ENCODE measurements around the gene ERO1A. TPM values are rescaled to one million over a fixed set of nuclear protein-coding genes. Genes with fewer than 3 reads are reported as not detected.

Gene ERO1A
- polyA plus RNA-seq, 1 donor (not counting 4 experiments of a cell fraction or from before 2014, with no cell fraction given), result 131 TPM

DNA sequence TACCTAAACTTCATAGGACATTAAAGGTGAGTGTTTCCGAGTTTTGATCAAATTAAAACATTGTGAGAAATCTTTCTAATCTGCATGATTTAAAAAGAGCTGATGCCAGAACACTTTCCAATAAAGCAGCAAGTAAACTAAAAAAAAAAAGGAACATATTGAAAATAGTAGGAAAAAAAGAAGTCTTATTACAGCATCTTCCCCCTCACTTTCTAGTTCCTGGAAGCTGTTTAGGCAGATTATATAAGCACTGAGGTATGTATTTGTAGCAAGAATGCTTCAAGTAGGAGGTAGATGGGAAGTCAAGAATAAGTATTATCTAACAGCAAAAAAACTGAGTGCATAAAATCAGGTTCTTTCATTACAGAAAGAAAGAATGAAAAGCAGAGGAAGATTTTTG, 45.8 kb downstream of the ERO1A start:
- no peak overlapping the region for H3K27ac ChIP-seq (ENCODE audit: control insufficient read depth, insufficient read depth, low read length)
- H3K36me3 ChIP-seq (ENCODE audit: control insufficient read depth in 2 of 2, extremely low read depth in 1 of 2, insufficient read depth in 2 of 2, low read length in 2 of 2), result peaks cover 2 to 23% of the 10 kb centered on the region in 2 experiments
- no peaks in the 10 kb centered on the region for H3K27me3 ChIP-seq (ENCODE audit: control insufficient read depth, extremely low read depth, insufficient read depth, low read length)
- H3K9me1 ChIP-seq (ENCODE audit: control insufficient read depth, extremely low read depth, insufficient read depth, low read length), result no peaks in the 10 kb centered on the region
- H3K4me1 ChIP-seq (ENCODE audit: control insufficient read depth, extremely low read depth, insufficient read depth, low read length), result no peaks in the 10 kb centered on the region
- TF ChIP-seq EZH2 (IDR thresholded peaks at IDR 0.05; ENCODE audit: low read length), result no peak
- TF ChIP-seq, protein P1, sequence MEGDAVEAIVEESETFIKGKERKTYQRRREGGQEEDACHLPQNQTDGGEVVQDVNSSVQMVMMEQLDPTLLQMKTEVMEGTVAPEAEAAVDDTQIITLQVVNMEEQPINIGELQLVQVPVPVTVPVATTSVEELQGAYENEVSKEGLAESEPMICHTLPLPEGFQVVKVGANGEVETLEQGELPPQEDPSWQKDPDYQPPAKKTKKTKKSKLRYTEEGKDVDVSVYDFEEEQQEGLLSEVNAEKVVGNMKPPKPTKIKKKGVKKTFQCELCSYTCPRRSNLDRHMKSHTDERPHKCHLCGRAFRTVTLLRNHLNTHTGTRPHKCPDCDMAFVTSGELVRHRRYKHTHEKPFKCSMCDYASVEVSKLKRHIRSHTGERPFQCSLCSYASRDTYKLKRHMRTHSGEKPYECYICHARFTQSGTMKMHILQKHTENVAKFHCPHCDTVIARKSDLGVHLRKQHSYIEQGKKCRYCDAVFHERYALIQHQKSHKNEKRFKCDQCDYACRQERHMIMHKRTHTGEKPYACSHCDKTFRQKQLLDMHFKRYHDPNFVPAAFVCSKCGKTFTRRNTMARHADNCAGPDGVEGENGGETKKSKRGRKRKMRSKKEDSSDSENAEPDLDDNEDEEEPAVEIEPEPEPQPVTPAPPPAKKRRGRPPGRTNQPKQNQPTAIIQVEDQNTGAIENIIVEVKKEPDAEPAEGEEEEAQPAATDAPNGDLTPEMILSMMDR (optimal IDR thresholded peaks at IDR 0.05 in 1 of 3, IDR thresholded peaks at IDR 0.05 in 1 of 3, conservative IDR thresholded peaks at IDR 0.05 in 1 of 3; ENCODE audit: extremely low read depth in 1 of 3, insufficient read depth in 2 of 3, low read length in 3 of 3), result no peak
- H3K9me3 ChIP-seq (ENCODE audit: control insufficient read depth, low read depth, low read length), result no peaks in the 10 kb centered on the region
- no peak overlapping the region for H2AFZ ChIP-seq (ENCODE audit: control insufficient read depth, low read length)
- no peak overlapping the region for H3K4me2 ChIP-seq (ENCODE audit: control insufficient read depth, extremely low read depth, insufficient read depth, low read depth, low read length)
- H3K9ac ChIP-seq (ENCODE audit: control insufficient read depth, extremely low read depth, insufficient read depth, low read length), result no peak overlapping the region
- H3K79me2 ChIP-seq (ENCODE audit: control insufficient read depth, insufficient read depth, low read length), result no peaks in the 10 kb centered on the region
- H3K4me3 ChIP-seq (ENCODE audit: control insufficient read depth in 2 of 3, extremely low read depth in 1 of 3, insufficient read depth in 2 of 3, low read depth in 1 of 3, low read length in 3 of 3), result no peak overlapping the region
- FAIRE-seq (no peak), DNase-seq (ENCODE audit: low read depth, low spot score) (no peak)
- H4K20me1 ChIP-seq (ENCODE audit: control insufficient read depth, extremely low read depth, insufficient read depth, low read length), result no peaks in the 10 kb centered on the region
- dilution Hi-C loops (cut with MboI; ENCODE audit: extremely low pct_ligation_motif_present, low sequenced_read_pairs), result no loop called here

DNA sequence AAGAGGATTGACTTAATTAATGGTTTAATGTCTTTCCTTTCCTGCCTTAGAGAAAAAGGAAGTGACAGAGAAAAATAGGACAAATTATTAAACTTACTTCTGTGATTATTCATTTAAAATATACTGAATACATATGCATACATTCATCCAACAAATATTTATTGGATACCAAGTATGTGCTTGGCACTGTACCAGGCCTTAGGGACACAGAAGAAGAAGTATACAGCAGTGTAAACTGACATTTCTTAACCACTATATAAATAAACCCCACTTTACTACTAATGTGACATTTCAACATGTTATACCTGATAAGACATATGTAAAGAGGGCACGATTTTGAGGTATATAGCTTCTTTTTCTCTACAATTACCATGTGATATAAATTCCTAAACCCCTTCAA, 53.6 kb downstream of the ERO1A start:
- Histone ChIP-seq H3K4me2 (ENCODE audit: control insufficient read depth, extremely low read depth, insufficient read depth, low read depth, low read length) (no peak overlapping the region), H3K4me3 (ENCODE audit: control insufficient read depth in 2 of 3, extremely low read depth in 1 of 3, insufficient read depth in 2 of 3, low read depth in 1 of 3, low read length in 3 of 3) (no peak overlapping the region), H2AFZ (ENCODE audit: control insufficient read depth, low read length) (no peak overlapping the region), H3K9ac (ENCODE audit: control insufficient read depth, extremely low read depth, insufficient read depth, low read length) (no peak overlapping the region), H3K27ac (ENCODE audit: control insufficient read depth, insufficient read depth, low read length) (no peak overlapping the region), H3K79me2 (ENCODE audit: control insufficient read depth, insufficient read depth, low read length) (no peaks in the 10 kb centered on the region), H3K36me3 (ENCODE audit: control insufficient read depth in 2 of 2, extremely low read depth in 1 of 2, insufficient read depth in 2 of 2, low read length in 2 of 2) (peaks cover 8 to 17% of the 10 kb centered on the region in 2 experiments), H3K9me1 (ENCODE audit: control insufficient read depth, extremely low read depth, insufficient read depth, low read length) (no peaks in the 10 kb centered on the region), H4K20me1 (ENCODE audit: control insufficient read depth, extremely low read depth, insufficient read depth, low read length) (no peaks in the 10 kb centered on the region), H3K27me3 (ENCODE audit: control insufficient read depth, extremely low read depth, insufficient read depth, low read length) (no peaks in the 10 kb centered on the region), H3K4me1 (ENCODE audit: control insufficient read depth, extremely low read depth, insufficient read depth, low read length) (no peaks in the 10 kb centered on the region), H3K9me3 (ENCODE audit: control insufficient read depth, low read depth, low read length) (no peaks in the 10 kb centered on the region)
- TF ChIP-seq, protein P1 (optimal IDR thresholded peaks at IDR 0.05 in 1 of 3, IDR thresholded peaks at IDR 0.05 in 1 of 3, conservative IDR thresholded peaks at IDR 0.05 in 1 of 3; ENCODE audit: extremely low read depth in 1 of 3, insufficient read depth in 2 of 3, low read length in 3 of 3), result no peak
- no peak for TF ChIP-seq EZH2 (IDR thresholded peaks at IDR 0.05; ENCODE audit: low read length)
- no peak for FAIRE-seq
- dilution Hi-C loops (cut with MboI; ENCODE audit: extremely low pct_ligation_motif_present, low sequenced_read_pairs), result no loop called here
- no peak for DNase-seq (ENCODE audit: low read depth, low spot score)
